Kidney (tissue), 14 donors: Measurements from ENCODE around the gene PTGER3. TPM values are rescaled to one million over a fixed set of nuclear protein-coding genes. Genes with fewer than 3 reads are reported as not detected.

Source experiments
- DNase-seq, 5 donors: peaks; one replicate each; pipeline ENCODE4 v3.0.0-alpha.2; 2013 to 2020
- FAIRE-seq: peaks from 2 replicates; lab custom pipeline; 2012; peaks lifted over from hg19 to GRCh38; lab: Jason Lieb, UNC
- H3K27ac ChIP-seq, 2 donors: one replicate each; pipeline ENCODE4 v1.7.0; 2013; ENCODE audit warnings: low read depth in 2 of 2, low read length in 2 of 2, inconsistent platforms in 1 of 2
- H3K27me3 ChIP-seq: one replicate; pipeline ENCODE4 v1.7.1; 2013; ENCODE audit warnings: low read length, inconsistent platforms; ENCODE audit not compliant: control insufficient read depth, insufficient read depth
- H3K36me3 ChIP-seq, 3 donors: one replicate each; pipeline versions ENCODE4 v1.7.0 to v1.7.1; 2013; ENCODE audit warnings: low read length in 3 of 3, control low read depth in 1 of 3, inconsistent platforms in 1 of 3; ENCODE audit not compliant: insufficient read depth in 3 of 3, control insufficient read depth in 2 of 3
- H3K4me1 ChIP-seq, 3 donors: one replicate each; pipeline versions ENCODE4 v1.7.0 to v1.7.1; 2013; ENCODE audit warnings: low read length in 3 of 3, inconsistent platforms in 1 of 3, low read depth in 1 of 3; ENCODE audit not compliant: control insufficient read depth in 2 of 3, insufficient read depth in 2 of 3
- H3K4me3 ChIP-seq, 3 donors: one replicate each; pipeline versions ENCODE4 v1.7.0 to v1.8.1; 2013; ENCODE audit warnings: low read length in 3 of 3, control low read depth in 1 of 3, inconsistent platforms in 1 of 3
- H3K9ac ChIP-seq, 3 donors: one replicate each; pipeline versions ENCODE4 v1.7.0 to v1.7.1; 2013; ENCODE audit warnings: low read length in 3 of 3, control low read depth in 1 of 3, inconsistent platforms in 1 of 3
- H3K9me3 ChIP-seq, 3 donors: one replicate each; pipeline versions ENCODE4 v1.7.0 to v1.7.1; 2013; ENCODE audit warnings: low read length in 3 of 3, control low read depth in 1 of 3, inconsistent platforms in 1 of 3; ENCODE audit not compliant: control insufficient read depth in 2 of 3, insufficient read depth in 1 of 3
- CTCF ChIP-seq: IDR thresholded peaks from 3 replicates; pipeline ENCODE4 v1.5.1; 2012; ENCODE audit warnings: mild to moderate bottlenecking, moderate library complexity, borderline replicate concordance; ENCODE audit not compliant: insufficient read depth; ENCODE audit errors: extremely low read depth
- intact Hi-C: fragments of 100-400 bp; cut with DNase I; formaldehyde crosslinking; loops from one replicate; pipeline ENCODE4 v1.11.1; 2022
- microRNA-seq: library from miRNA; unstranded; fragments of <30 nt; microRNA quantifications from one replicate; pipeline ENCODE4 v1.2.0, GENCODE V29; 2020
- polyA plus RNA-seq: library from polyadenylated mRNA; stranded (reverse); fragments of 350-450 nt; fragmentation: Illumina TruSeq; extraction: RNeasy Lipid Tissue Mini Kit (QIAGEN cat#74804); gene quantifications from one replicate; pipeline ENCODE4 v1.2.3, GENCODE V29; 2014; ENCODE audit warnings: low read depth, low replicate concordance; ENCODE audit not compliant: insufficient read depth
- total RNA-seq: library from RNA; stranded (reverse); fragmentation: NEBNext Ultra II Directional; extraction: Animal tissue kit (Norgen Biotek cat#: 25700); gene quantifications from one replicate; pipeline ENCODE4 v1.2.1, GENCODE V29; 2021
- donor health status: control.
- donor health status: control.
- donor health status: control.
- donor health status: control.
- donor health status: control.
- donor health status: DM: yes; HTN: yes; CAD: no.
- donor health status: Normal renal cell carcinoma (clear cell type).

PTGER3 gene
- total and polyA plus RNA-seq, 2 donors from 2014 or later: 9.0 to 102 TPM

GRCh38 chr1:70934194-70934961 lies 113.2 kb downstream of the PTGER3 start:
- intact Hi-C loops: no loop called here
- no peak for FAIRE-seq
- no peak overlapping the region for H3K4me3 ChIP-seq
- no peak for DNase-seq
- peak overlapping the region in 1 of 2 donors; percentile 23 for H3K27ac ChIP-seq
- TF ChIP-seq CTCF: no peak
- no peaks in the 10 kb centered on the region for H3K9me3 ChIP-seq
- H3K9ac ChIP-seq: no peak overlapping the region
- no peaks in the 10 kb centered on the region for H3K27me3 ChIP-seq
- no peaks in the 10 kb centered on the region for H3K36me3 ChIP-seq
- peaks cover 0 to 12% (median 5%) of the 10 kb centered on the region in 3 donors for H3K4me1 ChIP-seq

- no peak for TF ChIP-seq CTCF
- Histone ChIP-seq H3K9me3 (no peaks in the 10 kb centered on the region), H3K4me1 (peaks cover 0 to 22% (median 5%) of the 10 kb centered on the region in 3 donors), H3K36me3 (no peaks in the 10 kb centered on the region), H3K9ac (no peak overlapping the region), H3K4me3 (no peak overlapping the region), H3K27me3 (no peaks in the 10 kb centered on the region), H3K27ac (peak overlapping the region; percentile 17 to 73)
- intact Hi-C loops: no loop called here
- DNase-seq (no peak), FAIRE-seq (no peak)
These were observed 117.6 kb downstream of the PTGER3 start for GRCh38 chr1:70930062-70930461.

GRCh38 chr1:70922196-70922595 lies 125.4 kb downstream of the PTGER3 start:
- Histone ChIP-seq H3K27me3 (no peaks in the 10 kb centered on the region), H3K9ac (no peak overlapping the region), H3K36me3 (no peaks in the 10 kb centered on the region), H3K4me1 (no peaks in the 10 kb centered on the region), H3K9me3 (peaks cover 0 to 7% (median 3%) of the 10 kb centered on the region in 3 donors), H3K4me3 (no peak overlapping the region), H3K27ac (no peak overlapping the region)
- no peak for TF ChIP-seq CTCF
- no peak for FAIRE-seq
- DNase-seq: no peak
- intact Hi-C loops: no loop called here

Small RNA genes within 50 kb of the gene (microRNA-seq; reads per million reads assigned to microRNA genes)
- gene MIR186: 275 reads per million, percentile 67 among the genes with 10 or more reads in this experiment

Other genes with a start within 250 kb of the PTGER3 start
- gene ZRANB2, start 33.2 kb upstream of the PTGER3 start, total RNA-seq: 78.8 TPM
- 37.7 TPM for gene ZRANB2, start 33.2 kb upstream of the PTGER3 start, polyA plus RNA-seq